GM19395 (cell line): Measurements from ENCODE around the gene MAFF.

Source experiments
- ATAC-seq: cut with Tn5 transposase; IDR thresholded peaks from one replicate; pipeline ENCODE4 v1.9.1; 2021; ENCODE audit warnings: mild to moderate bottlenecking, moderate library complexity; ENCODE audit not compliant: unreplicated experiment

The MAFF gene

DNA sequence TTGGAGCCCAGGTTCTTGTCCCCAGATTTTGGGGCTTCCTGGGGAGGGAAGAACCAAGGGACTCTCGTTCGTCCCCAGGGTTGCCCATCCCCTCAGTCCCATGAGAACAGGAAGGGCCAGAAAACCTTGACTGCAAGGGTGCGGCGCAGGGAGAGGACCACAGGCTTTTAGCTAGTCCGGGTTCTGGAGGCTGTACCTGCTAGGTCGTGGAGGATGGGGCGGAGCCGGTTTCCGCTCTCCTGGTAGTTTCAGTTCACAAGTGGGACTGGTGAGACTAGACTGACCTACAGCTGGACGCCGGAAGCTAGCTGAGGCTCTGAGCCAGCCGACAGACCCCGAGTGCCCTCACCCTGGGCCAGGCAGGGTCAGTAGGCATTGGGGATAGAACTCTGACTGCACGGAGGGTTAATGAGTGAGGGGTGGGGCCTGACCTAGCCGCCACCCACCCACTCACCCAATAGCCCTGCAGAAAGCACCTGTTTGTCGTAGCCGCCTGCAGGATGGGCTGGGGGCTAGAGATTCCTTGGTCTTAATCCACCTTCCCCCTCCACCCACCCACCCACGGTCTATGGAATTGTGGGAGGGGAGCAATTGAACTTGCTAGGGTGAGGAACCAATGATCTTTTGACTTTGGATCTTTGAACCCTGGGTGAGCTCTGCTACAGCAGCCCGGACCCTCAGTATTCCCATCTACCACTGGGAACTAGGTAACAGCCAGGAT, 1.5 kb downstream of the MAFF start:
- ATAC-seq: no peak

DNA sequence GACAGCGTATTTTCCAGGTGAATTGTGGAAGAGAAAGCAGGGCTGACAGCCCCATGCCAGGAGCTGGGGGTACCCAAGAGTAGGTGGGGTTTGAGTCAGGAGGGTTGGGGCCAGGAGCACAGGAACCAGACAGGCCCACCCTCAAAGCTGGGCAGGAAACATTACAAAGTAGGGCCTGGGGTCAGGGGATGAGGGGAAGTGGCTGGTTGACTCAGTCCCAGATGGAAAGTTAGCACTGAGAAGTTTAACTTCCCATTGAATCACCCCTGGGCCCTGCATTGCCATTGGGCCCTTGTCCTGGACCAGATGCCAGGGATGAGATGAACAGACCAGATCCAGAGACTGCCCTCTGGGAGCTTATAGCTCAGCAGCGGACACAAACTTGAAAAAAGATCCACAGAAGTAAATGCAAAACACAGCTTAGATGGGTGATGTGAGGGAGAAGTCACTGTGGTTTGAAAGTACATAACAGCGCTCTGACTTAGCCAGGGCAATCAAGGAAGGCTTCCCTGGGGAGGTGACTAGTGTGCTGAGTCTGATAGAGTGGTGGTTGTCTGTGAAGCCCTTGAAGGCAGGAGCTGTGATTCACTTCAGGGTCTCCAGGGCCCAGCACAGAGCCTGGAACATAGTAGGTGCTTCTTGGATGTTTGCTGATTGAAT, 2.2 kb downstream of the MAFF start:
- ATAC-seq: no peak

DNA sequence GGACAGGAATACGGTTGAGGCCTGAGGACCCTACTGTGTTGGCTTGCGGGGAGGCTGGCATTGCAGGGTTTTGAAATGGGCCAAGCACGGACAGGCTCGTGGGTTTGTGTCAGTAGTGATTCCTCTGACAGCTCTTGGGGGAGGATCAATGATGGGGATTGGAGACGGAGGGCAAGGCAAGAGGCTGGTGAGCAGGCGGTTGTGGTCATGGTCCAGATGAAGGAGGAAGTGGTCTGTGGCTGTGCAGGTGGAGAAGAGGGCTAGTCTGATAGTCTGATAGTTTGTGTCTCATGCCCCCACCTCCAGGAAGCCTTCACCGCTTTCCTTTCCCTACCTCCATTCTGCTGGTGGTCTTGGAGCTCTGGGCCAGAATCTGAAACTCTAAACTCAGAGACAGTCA, 3.0 kb downstream of the MAFF start:
- ATAC-seq: no peak

DNA sequence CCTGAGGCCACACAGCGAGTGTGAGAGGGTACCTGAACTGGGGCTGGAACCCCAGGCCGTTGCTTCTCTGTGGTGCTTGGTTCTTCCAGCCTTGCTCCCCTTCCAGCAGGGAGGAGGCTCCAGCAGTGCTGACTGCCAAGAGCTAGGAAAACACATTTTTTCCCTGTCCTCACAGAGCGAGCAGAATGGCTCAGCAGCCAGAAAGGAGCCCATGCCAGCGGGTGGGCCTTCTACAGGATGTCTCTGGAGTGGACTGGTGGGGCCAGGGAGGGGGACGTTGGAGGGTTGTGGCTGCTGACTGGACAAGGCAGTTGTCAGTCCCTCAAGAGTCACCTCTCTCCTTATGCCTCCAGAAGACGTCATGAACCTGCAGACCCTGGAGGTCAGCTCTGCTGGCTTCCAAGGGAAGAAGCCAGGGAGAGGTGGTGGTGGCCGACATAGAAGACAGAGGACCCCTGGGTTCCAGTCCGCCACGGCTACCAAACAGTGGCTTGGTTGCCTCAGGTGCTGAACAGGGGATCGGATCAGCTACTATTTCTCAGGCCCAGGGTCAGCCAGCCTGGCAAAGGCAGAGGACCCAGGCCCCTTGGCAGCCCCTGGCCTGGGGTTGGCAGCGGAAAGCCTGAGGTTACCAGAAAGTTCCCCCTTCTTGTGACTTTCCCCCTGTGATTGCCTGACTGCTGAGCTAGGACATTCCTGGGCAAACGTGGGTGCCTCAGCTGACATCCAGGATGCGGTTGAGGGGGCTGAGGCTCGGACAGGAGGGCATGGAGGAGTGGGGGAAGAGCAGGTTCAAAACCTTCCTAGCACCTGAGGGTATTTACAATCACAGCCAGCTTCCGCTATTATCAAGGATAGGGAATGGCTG, 3.7 kb downstream of the MAFF start:
- no peak for ATAC-seq

- ATAC-seq: no peak
Observed at GRCh38 chr22:38207898-38208432, 6.2 kb downstream of the MAFF start.

- no peak for ATAC-seq
Observed at GRCh38 chr22:38208551-38208968, 6.8 kb downstream of the MAFF start.

DNA sequence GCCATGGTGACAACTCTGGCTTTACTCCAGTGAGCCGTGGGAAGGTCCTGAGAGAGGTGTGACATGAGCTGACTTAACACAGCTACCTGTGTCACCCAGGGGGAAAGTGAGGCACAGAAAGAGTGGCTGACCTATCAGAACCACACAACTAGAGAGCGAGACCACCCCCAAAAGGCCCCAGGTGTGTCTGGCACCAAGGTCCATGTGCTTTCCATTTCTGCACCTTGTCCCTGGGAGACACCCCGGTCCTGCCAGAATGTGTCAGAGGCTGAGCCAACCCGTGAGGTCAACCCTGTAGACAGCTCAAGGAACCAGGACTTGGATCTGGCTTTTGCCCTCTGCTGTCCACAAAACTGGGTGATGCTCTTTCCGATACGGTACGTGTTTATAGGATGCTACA, 9.8 kb downstream of the MAFF start:
- no peak for ATAC-seq

DNA sequence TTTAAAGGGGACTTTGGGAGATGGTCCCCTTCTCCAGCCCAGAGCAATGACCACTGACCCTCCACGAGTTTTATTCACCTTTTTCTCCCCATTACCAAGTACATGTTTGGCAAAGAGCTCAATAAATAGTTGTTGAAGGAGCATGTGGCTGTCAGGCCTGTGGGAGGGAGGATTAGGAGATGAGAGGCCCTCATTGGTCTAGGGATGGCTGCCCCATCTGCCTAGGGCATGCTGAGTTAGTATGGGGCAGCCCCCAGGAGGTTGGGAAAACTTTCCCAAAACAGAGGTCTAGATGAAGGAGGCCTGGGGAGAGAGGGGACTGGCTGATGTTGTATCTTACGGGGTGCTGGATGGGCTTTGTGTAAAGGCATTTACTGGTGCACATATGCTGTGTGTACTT, 10.6 kb downstream of the MAFF start:
- ATAC-seq: no peak

- no peak for ATAC-seq
Observed at GRCh38 chr22:38213319-38213989, 11.7 kb downstream of the MAFF start.

DNA sequence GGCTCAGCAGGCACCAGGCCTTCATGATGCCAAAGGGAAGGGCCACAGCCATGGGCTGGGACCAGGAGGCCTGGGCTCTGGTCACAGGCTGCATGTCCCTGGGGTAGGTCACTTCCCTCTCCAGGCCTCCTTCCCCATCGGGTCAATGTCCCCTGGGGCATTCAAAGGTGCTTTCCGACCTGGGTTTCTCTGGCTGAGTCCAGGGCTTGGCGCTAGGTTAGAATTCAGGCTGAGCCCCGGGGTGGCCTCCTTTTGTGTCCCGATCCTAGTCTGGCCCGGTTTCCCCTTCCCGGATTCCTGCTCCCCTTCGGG, 12.2 kb downstream of the MAFF start:
- no peak for ATAC-seq

DNA sequence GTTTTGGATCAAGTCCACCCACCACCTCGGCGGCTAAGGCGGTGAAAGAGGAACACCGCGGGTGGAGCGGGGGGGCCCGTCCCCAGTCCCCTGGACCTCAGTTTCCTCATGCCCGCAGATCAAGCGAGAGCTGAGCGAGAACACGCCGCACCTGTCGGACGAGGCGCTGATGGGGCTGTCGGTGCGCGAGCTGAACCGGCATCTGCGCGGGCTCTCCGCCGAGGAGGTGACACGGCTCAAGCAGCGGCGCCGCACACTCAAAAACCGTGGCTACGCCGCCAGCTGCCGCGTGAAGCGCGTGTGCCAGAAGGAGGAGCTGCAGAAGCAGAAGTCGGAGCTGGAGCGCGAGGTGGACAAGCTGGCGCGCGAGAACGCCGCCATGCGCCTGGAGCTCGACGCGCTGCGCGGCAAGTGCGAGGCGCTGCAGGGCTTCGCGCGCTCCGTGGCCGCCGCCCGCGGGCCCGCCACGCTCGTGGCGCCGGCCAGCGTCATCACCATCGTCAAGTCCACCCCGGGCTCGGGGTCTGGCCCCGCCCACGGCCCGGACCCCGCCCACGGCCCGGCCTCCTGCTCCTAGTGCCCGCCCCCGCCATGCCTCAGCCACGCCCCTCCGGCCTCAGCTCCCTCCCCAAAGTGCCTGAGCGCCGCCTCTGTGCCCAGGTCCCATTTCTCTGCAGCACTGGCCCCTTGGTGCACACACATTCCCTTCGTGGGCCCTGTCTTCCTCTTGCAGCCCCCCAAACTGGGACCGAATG, 12.7 kb downstream of the MAFF start:
- no peak for ATAC-seq

DNA sequence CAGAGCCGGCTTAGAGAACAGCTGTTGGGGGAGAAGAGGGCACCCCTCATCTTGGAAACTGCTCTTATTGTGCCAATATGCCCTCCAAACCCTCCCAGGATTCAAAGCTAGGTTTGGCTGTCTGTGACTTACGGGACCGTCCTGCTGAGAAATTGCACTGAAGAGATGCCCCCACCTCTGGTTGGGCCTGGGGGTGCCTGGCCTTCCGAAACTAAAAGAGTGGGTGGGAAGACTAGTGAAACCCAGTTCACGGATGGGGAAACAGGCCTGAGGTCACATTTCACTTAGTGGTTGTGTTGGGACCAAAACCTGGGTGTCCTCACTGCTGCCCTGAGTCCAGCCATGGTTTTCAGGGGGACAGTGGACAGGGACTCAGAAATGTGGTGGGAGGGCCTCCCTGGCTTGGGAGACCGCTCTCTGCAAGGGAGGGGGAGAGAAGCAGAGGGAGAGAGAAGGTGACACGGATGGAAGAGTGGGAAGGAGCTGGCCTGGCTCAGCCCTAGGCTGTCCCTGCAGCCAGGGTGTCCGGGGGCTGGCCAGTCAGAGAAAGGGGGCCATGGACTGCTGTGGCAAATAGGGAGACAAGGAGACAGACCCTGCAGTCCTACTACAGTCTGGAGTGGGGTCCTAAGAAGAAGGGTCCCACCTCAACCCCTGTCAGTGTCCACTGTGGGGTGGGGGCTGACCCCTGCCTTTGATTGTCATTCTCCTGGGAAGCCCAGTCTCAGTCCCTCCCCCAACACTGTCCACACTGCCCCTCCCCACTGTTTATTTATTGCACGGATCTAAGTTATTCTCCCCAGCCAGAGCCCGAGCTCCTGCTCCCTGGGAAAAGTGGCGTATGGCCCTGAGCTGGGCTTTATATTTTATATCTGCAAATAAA, 13.6 kb downstream of the MAFF start:
- no peak for ATAC-seq

DNA sequence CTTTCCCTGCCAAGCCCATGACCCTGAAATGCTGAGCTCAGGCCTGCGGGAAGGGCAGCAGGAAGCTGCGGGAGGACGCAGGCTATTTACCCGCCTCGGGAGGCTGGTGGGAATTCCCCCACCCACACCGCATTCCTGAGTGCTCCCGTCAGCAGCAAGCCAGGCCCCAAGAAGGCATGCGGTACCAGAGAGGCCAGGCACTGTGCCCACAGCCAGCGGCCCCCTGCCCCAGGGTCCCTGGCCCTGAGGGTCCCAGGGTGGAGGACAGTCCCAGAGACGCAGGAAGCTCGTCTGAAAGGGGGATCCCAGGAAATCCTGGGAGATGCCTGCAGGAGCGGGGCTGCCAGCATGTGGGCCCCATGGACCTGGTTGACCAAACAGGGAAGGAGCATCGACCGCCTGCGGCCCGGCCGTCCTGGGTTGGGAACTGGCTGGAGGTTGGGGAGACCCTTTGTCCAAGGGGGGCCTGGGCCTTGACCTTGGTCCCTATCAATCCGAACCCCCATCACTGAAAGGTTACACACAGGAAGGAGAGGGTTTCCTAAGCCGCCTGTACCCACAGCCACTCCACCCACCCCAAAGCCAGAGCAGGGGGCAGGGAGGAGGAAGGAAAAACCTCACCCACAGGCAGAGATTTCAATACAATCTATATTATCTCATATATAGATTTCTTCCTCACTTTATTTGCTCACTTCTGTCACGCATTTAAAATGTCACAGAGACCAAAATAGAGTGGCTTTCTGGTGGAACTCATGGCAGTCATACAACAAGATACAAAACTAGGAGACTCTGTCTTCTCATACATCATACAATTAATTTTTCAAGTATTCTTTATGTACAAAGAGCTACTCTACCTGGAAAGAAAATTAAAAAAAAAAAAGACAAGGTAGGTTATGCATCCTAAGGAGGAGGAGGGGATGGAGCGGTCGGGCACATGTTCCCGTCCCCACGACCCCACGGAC, 17.1 kb downstream of the MAFF start:
- no peak for ATAC-seq

GRCh38 chr22:38219632-38220031, 17.8 kb downstream of the MAFF start:
- no peak for ATAC-seq

GRCh38 chr22:38220163-38220562, 18.4 kb downstream of the MAFF start:
- no peak for ATAC-seq

DNA sequence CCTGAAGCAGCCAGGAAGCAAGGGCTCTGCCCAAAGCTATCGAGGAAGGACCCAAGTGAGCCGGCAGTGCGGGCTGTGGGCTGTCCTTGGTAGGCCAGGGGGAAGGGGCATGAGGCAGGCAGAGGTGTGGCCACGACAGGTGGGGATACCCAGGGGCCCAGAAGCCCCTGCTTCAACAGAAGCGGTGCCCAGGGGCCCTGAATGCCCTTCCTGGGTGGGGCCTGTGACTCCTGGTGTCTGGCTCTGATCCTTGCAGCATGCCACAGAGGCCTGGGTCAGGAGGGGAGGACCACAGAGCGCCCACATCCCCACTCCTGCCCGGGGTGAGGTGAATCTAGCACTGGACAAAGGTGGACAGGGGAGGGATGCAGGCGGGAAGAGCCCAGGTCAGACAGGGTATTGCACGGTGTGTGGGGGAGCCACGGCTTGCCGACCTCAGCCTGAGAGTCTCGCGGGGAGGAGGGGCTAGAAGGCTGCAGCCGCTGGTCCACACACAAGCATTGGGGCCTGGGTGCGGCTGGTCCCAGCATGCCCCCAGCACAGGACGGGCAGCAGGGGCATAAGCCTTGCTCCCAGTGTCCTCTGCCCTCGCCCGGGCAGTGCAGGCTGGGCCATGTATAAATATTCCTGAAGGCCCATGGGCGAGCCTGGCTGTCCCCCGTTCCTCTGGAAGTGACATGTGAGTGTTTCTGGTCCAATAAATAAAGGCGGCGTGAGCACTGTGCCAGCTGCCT, 19.0 kb downstream of the MAFF start:
- ATAC-seq: no peak

- ATAC-seq: no peak
Observed at GRCh38 chr22:38221407-38221806, 19.6 kb downstream of the MAFF start.
